ENCODE data around the gene TMOD1. TPM values are rescaled to one million over a fixed set of nuclear protein-coding genes. Genes with fewer than 3 reads are reported as not detected.
"Not testable (repeated sequence)": the region's sequence is repeated elsewhere in the genome, so short reads cannot be mapped to it uniquely, and the experiment has no call there.

The TMOD1 gene
- total RNA-seq, 1 experiment from 2014 or later: 19.4 TPM

DNA sequence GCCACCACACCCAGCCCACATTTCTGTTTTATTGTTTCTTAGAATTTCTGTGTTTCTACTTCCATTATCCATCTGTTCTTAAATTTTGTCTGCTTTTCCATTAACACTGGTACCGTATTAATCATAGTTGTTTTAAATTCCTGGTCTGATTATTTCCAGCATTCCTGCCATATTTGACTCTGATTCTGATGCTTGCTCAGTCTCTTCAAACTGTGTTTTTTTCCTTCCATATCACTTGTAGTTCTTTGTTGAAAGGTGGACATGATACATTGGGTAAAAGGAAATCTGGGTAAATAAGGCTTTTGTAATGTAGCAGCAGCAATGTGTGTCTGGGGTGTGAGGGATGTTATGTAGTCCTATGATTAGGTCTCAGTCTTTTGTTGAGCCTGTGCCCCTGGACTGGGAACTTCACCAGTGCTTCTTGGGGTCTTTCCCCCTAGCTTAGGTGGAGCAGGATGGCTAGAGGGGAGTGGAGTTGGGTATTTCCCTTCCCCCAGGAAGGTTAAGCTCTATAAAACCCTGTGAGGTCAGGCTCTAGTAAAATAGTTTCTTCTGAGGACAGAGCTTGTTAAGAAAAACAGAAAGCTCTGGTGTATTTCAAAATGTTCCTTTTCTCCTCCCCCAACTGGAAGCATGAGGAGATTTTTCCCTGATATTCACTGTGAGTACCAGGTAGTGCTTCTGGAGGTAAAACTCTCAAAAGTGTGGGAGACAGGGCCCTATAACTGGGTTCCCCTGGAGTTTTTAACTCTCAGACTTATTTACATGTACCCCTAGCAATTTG lies 10.1 kb upstream of the TMOD1 start:
- in situ Hi-C loops (cut with HindIII; ENCODE audit: low pct_unique_long_range_greater_than_20kb, low sequenced_read_pairs): no loop called here
- DNase-seq (ENCODE audit: low read depth): no peak

DNA sequence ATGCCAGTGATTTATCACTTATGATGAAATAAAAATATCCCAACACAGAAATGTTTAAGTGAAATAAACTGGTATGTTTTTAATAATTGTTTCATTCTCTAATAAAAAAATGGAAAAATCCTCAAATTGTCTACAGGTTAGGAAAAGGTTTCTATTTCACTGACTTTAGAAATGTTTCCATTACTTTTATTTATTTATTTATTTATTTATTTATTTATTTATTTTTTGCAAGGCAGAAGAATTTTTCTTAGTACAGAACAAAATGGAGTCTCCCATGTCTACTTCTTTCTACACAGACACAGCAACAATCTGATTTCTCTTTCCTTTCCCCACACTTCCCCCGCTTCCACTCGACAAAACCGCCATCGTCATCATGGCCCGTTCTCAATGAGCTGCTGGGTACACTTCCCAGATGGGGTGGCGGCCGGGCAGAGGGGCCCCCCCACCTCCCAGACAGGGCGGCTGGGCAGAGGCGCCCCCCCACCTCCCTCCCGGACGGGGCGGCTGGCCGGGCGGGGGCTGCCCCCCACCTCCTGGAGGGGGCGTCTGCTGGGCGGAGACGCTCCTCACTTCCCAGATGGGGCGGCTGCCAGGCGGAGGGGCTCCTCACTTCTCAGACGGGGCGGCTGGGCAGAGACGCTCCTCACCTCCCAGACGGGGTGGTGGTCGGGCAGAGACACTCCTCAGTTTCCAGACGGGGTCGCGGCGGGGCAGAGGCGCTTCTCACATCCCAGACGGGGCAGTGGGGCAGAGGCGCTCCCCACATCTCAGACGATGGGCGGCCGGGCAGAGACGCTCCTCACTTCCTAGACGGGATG lies 3.7 kb upstream of the TMOD1 start:
- in situ Hi-C loops (cut with HindIII; ENCODE audit: low pct_unique_long_range_greater_than_20kb, low sequenced_read_pairs); DNase-seq (ENCODE audit: low read depth): not testable (repeated sequence)

DNA sequence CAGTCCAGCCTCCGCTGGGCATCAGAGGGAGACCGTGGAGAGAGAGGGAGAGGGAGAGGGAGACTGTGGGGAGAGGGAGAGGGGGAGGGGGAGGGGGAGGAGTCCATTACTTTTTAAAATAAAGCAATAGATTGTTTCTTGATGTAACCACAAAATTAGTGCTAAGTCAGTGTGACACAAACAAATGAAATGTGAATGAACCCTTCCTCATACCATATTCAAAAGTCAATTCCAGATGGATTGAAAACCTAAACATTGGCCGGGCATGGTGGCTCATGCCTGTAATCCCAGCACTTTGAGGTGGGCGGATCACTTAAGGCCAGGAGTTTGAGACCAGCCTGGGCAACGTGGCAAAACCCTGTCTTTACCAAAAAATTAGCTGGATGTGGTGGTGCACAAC lies 2.6 kb upstream of the TMOD1 start:
- in situ Hi-C loops (cut with HindIII; ENCODE audit: low pct_unique_long_range_greater_than_20kb, low sequenced_read_pairs): not testable (repeated sequence)
- DNase-seq (ENCODE audit: low read depth): peak; percentile 79

DNA sequence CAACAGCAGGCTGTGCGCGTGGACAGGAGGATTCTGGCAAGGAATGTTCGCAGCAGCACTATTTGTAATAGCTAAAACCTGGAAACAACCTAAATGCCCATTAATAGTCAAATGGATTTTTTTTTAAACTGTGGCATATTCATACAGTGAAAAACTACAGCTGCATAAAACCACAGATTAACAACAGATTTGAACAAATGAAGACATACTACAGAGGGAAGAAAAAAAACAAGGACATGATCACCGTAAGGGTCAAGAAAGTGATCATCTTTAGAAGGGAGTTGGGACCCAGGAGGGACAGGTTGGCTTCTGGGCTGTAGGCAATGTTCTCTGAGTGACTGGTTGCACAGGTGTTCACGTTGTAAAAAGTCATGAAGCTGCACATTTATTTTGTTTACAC lies 1.2 kb upstream of the TMOD1 start:
- in situ Hi-C loops (cut with HindIII; ENCODE audit: low pct_unique_long_range_greater_than_20kb, low sequenced_read_pairs): no loop called here
- DNase-seq (ENCODE audit: low read depth): no peak

DNA sequence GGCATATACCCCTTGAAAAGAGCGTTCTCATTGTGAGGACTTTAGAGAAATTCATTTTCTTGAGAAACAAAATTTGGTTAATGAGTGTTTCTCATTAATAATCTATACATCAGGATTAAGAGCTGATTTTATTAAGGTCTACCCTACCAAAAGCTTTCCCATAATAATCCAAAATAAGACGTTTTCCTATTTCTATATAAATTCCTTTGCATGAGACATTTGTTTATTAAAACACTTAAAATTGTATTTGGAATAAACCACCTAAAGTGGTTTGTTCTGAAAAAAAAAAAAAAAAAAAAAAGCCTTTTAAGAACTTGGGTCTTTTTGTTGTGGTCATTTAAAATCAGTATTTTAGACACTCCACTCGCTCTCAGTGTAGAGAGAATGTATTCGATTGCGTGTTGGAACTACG lies 695 bp upstream of the TMOD1 start:
- no peak for DNase-seq (ENCODE audit: low read depth)
- in situ Hi-C loops (cut with HindIII; ENCODE audit: low pct_unique_long_range_greater_than_20kb, low sequenced_read_pairs): no loop called here

DNA sequence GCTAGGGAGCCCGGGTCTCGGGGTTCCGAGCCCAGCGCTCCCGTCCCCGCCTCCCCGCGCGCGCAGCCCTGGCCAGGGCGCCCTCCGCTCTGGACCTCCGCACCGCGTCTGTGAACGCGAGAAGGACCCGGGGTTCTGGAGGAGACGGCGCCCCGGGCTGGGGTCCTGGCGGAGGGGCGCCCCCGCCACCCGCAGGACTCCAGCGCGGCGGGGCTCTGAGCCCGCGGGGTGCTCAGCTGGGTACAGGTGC lies 431 bp downstream of the TMOD1 start:
- in situ Hi-C loops (cut with HindIII; ENCODE audit: low pct_unique_long_range_greater_than_20kb, low sequenced_read_pairs): no loop called here
- no peak for DNase-seq (ENCODE audit: low read depth)

DNA sequence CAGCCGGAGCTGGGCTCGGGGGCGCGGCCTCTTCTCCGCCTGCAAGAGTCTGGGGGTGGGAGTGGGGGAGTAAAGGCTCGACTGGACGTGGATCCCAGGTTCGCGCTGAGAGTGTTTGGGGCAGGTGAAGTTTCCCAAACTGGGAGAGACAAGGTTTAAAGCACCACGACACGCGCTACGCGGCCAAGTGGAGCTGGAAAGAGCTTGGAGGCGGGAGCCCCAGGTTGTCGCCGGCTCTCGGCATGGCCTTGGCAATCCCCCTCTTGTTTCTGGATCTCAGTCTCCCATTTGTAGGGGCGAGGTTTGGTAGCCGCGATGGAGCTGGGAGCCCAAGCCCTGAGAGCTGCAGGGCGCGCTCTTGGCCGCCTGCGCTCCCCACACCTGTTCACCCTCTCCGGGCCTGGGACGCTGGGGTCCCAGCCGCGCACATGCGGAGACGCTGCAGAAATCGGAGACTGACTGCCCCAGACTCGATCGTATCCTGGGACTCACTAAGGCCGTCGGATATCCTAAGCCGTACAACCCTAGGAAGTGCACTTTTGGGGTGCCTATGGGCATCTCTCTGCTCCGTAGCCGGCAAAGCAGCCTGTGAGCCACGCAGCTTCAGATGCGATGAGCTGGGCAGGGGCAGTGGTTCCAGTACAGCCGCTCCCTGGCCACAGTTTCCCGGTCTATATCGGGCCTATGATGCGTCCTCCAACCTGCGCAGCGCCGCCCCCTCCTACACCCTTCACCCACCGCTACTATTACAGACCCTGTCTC lies 937 bp downstream of the TMOD1 start:
- in situ Hi-C loops (cut with HindIII; ENCODE audit: low pct_unique_long_range_greater_than_20kb, low sequenced_read_pairs): no loop called here
- no peak for DNase-seq (ENCODE audit: low read depth)

DNA sequence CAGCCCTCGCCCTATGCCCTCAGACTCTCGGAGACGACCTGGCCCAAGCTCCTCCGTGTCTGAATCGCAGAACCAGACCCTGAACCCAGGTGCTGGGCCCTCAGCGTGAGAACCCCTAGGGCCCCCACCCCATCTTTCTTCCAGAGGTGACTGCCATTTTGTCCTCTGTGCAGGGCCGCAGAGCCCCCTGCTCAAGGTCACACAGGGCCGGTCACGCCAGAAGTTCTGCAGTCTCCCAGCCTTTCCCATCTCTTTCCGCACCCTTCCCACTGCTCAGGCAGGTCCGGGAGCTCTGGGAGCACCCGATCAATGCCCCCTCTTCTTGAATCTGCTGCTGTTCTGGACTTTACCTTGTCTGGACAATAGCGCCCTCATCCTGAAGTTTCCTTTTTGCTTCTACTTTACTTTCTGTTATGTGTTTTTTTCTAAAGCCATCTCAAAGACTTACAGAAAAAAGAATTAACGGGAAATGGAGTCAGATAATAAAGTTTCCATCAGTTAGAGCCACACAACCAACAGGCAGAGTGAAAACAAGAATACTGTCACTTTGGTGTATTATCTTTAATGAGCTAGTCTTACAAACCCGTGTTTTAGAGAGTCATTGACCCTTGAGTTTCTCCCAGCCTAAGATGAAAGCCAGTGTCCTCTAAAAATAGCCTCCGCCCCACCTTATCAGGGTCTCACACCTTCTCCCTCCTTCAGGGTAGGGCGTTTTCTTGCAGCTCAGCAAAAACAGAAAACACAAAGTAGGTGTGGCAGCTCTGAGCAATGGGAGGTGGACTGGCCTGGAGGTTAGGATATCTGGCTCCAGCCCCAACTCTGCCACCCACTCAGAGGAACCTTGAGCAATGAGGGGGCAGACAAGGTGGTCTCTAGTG lies 1.8 kb downstream of the TMOD1 start:
- in situ Hi-C loops (cut with HindIII; ENCODE audit: low pct_unique_long_range_greater_than_20kb, low sequenced_read_pairs): no loop called here
- no peak for DNase-seq (ENCODE audit: low read depth)

DNA sequence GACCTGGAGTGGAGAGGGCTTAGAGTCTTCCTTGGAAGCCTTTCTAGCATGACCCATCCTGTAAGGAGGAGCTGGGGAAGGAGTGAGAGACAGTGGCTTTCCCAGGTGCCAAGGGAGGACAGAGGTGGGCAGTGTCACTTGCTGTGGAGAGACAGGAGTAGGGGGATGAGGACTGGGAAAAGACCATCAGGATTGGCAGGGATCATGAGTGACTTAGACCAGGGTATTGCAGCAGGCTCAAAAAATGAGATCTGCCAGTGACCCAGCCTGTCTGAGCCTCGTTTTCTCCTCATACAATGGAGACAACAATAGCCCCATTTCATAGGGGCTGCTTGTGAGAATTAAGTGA lies 2.4 kb downstream of the TMOD1 start:
- no peak for DNase-seq (ENCODE audit: low read depth)
- in situ Hi-C loops (cut with HindIII; ENCODE audit: low pct_unique_long_range_greater_than_20kb, low sequenced_read_pairs): no loop called here

DNA sequence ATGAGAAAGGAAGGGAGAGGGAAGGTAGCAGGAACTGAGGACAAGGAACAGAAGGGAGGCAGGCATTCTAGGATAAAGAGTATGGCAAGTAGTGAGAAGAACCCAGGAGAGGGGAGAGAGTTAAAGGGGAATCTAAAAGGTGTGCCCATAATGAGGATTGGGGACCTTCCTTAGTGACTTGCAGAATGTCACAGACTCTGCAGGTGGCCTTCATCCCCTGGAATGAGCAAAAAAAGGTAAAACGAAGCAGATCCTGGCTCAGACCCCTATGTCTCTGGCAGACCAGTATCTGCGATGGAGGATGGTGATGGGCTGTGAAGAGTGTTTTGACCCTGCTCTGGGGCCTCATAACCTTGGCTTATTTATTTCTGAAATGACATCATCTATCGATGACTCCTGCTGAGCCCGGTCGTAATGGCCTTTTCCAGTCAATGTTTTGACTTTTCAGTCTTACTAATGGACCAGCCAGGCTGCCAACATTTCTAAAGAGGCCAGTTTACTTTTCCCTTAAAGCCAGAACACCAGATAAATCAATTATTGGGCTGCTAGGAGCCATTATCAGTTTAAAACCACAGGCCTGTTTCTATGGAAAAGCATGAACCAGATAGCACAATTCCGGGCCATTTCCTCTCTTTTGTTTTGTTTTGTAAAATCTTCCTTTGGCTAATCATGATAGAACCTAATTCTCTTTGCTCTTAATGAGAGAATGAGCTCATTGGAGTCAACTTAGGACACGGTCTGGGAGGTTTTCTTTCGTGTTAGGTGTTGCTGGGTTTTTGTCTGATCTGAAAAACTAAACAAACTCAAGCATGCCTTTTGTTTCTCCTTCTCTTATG lies 3.1 kb downstream of the TMOD1 start:
- in situ Hi-C loops (cut with HindIII; ENCODE audit: low pct_unique_long_range_greater_than_20kb, low sequenced_read_pairs): no loop called here
- DNase-seq (ENCODE audit: low read depth): no peak

DNA sequence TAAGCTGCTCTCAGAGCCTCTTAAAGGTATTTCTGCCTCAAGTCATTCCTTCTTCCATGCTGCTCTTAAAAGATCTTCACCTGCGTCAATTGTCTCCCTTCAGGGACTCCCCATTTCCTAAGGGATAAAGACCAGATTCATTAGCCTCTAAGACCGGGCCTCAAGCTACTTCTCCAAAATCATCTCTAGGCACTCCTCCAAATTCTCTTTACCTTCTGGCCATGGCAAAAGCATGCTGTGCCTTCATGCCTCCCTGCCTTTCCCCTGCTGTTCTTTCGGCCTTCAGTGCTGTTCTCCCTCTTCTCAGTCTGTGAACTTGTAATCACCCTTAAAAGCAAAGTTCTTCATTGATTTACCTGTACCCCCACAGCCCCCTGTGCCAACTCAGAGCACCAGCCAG lies 4.4 kb downstream of the TMOD1 start:
- in situ Hi-C loops (cut with HindIII; ENCODE audit: low pct_unique_long_range_greater_than_20kb, low sequenced_read_pairs): no loop called here
- no peak for DNase-seq (ENCODE audit: low read depth)

DNA sequence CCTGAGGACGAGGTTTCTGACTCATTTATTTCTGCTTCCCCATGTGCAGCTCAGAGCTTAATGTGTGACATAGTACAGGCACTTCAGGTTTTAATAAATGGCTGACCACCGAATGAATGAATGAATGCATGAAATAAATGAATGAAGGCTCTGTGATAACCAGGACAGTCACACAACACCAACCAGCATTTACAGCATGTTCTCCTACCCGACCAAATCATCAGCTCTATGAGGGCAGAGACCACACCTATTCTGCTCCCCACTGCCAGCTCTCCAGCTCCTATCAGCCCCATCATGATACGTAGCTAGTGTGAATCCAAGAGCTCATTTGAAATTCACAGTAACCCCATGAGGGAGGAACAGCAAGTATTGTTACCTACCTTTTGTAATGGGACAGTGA lies 4.8 kb downstream of the TMOD1 start:
- in situ Hi-C loops (cut with HindIII; ENCODE audit: low pct_unique_long_range_greater_than_20kb, low sequenced_read_pairs): no loop called here
- no peak for DNase-seq (ENCODE audit: low read depth)

DNA sequence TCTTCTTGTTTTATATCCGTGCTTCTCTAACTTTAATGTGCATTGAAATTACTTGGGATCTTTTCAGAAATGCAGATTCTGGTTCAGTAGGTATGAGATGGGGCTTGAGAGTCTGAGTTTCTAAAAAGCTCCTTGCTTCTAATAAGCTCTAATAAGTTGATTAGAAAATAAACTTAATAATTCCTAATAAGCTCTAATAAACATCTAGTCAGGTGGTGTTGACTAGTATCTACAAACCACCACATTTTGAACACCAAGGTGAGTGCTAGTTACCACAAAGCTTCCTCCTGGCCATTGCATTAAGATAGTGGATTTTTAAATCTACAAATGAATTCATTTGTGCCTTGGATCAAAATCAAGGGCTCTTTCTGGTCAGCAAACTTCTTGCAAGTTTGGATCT lies 5.3 kb downstream of the TMOD1 start:
- in situ Hi-C loops (cut with HindIII; ENCODE audit: low pct_unique_long_range_greater_than_20kb, low sequenced_read_pairs): no loop called here
- DNase-seq (ENCODE audit: low read depth): no peak

DNA sequence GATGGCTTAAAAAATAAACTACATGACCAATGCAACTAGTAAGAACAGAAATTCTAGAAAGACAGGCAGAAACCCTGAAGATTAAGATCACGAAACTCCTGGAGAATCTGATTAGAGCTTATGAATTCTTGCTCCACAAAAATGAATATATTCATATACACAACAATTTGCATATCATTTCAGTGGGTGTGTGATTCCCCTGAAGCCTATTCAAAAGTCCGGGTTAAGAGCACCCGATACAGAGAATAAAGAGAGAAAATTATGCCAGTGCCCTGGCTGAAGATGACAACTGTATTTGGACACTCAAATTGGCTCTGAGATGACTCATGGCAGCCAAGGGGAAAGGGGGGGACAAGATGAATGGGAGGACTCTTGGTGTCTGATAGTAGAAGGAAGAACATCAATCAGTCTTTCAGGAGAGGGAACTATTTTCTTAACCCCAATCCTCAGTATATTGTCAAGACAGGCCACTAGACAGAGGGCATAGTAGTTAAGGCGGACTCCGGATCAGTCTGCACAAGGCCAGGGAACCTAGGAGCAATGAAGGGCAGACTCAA lies 6.0 kb downstream of the TMOD1 start:
- DNase-seq (ENCODE audit: low read depth): no peak
- in situ Hi-C loops (cut with HindIII; ENCODE audit: low pct_unique_long_range_greater_than_20kb, low sequenced_read_pairs): no loop called here

DNA sequence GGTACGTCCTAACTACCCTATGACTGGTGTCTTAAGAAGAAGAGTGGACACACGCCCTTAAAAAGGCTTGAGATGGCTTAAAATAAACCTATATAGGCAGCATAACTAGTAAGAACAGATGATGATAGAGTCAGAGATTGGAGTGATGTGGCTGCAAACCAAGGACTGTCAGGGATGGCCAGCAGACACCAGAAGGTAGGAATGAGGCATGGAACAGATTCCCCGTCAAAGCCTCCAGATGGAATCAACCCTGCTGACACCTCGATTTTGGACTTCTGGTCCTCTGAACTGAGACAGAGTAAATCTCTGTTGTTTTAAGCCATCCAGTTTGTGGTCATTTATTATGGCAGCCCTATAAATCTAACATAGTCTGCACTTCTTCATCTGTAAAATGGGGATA lies 7.4 kb downstream of the TMOD1 start:
- DNase-seq (ENCODE audit: low read depth): no peak
- in situ Hi-C loops (cut with HindIII; ENCODE audit: low pct_unique_long_range_greater_than_20kb, low sequenced_read_pairs): no loop called here

DNA sequence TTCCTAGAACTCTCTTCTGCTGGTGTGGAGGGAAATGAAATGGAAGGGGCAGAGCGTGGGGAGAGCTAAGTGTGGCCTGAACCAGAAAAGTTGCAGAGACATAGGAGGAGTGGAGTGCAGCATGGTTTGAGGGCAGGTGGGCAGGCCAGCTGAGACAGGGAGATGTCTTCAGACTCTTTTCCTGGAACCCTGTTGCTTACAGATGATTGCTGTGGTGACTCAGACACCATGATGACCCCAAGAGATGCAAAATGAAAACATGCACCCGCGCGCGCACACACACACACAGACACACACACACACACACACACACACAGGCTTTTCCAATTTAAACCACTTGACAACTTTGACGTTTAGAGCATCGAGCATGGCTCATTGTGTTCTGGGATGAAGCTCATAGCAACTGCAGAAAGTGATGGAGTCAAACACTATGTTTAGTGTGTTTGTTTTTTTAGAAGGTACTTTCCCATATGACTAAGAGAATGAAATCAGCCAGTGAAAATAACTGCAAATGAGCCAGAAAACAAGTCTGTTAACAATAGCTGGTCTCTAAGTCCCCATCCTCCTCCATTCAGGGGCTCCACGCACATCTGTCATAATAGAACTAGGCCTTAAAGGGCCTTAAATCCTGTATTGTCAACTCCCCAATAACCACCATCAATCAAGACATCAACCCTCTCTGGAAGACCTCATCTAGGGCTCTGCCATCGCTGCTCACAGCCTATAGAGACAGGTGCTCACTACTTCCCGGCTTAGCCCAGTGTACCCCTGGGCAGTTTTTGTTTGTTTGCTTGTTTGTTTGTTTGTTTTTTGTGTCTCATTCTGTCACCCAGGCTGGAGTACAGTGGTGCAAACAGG lies 9.6 kb downstream of the TMOD1 start:
- peak; percentile 96 for DNase-seq (ENCODE audit: low read depth)
- in situ Hi-C loops (cut with HindIII; ENCODE audit: low pct_unique_long_range_greater_than_20kb, low sequenced_read_pairs): no loop called here
